GM19372 (cell line): Measurements from ENCODE around the gene RRN3.
A peak's percentile ranks its signal among the peaks of the same experiment; 100 is the strongest.
"Not testable (repeated sequence)": the region's sequence is repeated elsewhere in the genome, so short reads cannot be mapped to it uniquely, and the experiment has no call there.

Experiments used
- ATAC-seq: cut with Tn5 transposase; IDR thresholded peaks from one replicate; pipeline ENCODE4 v1.9.1; 2021; ENCODE audit warnings: mild to moderate bottlenecking, low read depth, moderate library complexity; ENCODE audit not compliant: unreplicated experiment

The RRN3 gene

GRCh38 chr16:15099366-15099909 lies 5.4 kb upstream of the RRN3 start:
- not testable (repeated sequence) for ATAC-seq

GRCh38 chr16:15096583-15096972 lies 2.5 kb upstream of the RRN3 start:
- ATAC-seq: not testable (repeated sequence)

- ATAC-seq: not testable (repeated sequence)
Measured at GRCh38 chr16:15093571-15093954, 509 bp downstream of the RRN3 start.

- not testable (repeated sequence) for ATAC-seq
Measured at GRCh38 chr16:15090663-15091269, 3.3 kb downstream of the RRN3 start.

GRCh38 chr16:15082788-15083187 lies 11.3 kb downstream of the RRN3 start:
- ATAC-seq: not testable (repeated sequence)

- ATAC-seq: not testable (repeated sequence)
Measured at GRCh38 chr16:15080883-15081282, 13.2 kb downstream of the RRN3 start.

- ATAC-seq: not testable (repeated sequence)
Measured at GRCh38 chr16:15076161-15076560, 17.9 kb downstream of the RRN3 start.

- no peak for ATAC-seq
Measured at GRCh38 chr16:15073101-15073500, 21.0 kb downstream of the RRN3 start.

- not testable (repeated sequence) for ATAC-seq
Measured at GRCh38 chr16:15071916-15072769, 21.9 kb downstream of the RRN3 start.

- not testable (repeated sequence) for ATAC-seq
Measured at GRCh38 chr16:15071013-15071412, 23.1 kb downstream of the RRN3 start.

GRCh38 chr16:15066690-15067089 lies 27.4 kb downstream of the RRN3 start:
- ATAC-seq: not testable (repeated sequence)

GRCh38 chr16:15065961-15066360 lies 28.1 kb downstream of the RRN3 start:
- not testable (repeated sequence) for ATAC-seq

GRCh38 chr16:15062085-15062810 lies 31.8 kb downstream of the RRN3 start:
- not testable (repeated sequence) for ATAC-seq

- ATAC-seq: no peak
Measured at GRCh38 chr16:15059324-15059723, 34.7 kb downstream of the RRN3 start.

- no peak for ATAC-seq
Measured at GRCh38 chr16:15057681-15058417, 36.2 kb downstream of the RRN3 start.

GRCh38 chr16:15055141-15056053 lies 38.7 kb downstream of the RRN3 start:
- peak; percentile 57 for ATAC-seq

- ATAC-seq: no peak
Measured at GRCh38 chr16:15054357-15055140, 39.5 kb downstream of the RRN3 start.

- no peak for ATAC-seq
Measured at GRCh38 chr16:15053904-15054303, 40.2 kb downstream of the RRN3 start.
